GM18873 (cell line): ENCODE results near the gene SLC5A5.
"Not testable (repeated sequence)": the region's sequence is repeated elsewhere in the genome, so short reads cannot be mapped to it uniquely, and the experiment has no call there.

Experiments
- ATAC-seq: cut with Tn5 transposase; IDR thresholded peaks from one replicate; pipeline ENCODE4 v1.9.1; 2021; ENCODE audit warnings: mild to moderate bottlenecking, moderate library complexity, moderate number of reproducible peaks; ENCODE audit not compliant: unreplicated experiment, low FRiP score

Gene SLC5A5

DNA sequence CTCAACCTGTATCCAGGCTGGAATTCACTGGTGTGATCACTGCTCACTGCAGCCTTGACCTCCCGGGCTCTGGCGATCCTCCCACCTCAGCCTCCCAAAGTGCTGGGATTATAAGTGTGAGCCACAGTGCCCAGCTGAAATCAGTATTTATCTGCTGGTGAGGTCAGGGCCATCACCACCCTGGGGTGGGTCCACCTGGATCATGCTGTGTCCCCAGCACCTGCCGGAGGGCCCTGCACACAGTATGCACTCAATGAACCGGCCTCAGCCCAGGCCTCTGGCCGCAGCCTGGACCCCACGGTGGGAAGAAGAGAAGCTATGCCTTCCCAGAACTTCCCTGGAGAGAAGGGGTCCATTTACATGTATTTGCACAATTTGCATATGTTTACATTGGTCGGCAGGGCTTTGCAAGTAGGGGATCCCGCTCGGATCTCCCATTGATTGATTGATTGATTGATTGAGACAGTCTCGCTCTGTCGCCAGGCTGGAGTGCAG, 2.6 kb upstream of the SLC5A5 start:
- ATAC-seq = no peak

DNA sequence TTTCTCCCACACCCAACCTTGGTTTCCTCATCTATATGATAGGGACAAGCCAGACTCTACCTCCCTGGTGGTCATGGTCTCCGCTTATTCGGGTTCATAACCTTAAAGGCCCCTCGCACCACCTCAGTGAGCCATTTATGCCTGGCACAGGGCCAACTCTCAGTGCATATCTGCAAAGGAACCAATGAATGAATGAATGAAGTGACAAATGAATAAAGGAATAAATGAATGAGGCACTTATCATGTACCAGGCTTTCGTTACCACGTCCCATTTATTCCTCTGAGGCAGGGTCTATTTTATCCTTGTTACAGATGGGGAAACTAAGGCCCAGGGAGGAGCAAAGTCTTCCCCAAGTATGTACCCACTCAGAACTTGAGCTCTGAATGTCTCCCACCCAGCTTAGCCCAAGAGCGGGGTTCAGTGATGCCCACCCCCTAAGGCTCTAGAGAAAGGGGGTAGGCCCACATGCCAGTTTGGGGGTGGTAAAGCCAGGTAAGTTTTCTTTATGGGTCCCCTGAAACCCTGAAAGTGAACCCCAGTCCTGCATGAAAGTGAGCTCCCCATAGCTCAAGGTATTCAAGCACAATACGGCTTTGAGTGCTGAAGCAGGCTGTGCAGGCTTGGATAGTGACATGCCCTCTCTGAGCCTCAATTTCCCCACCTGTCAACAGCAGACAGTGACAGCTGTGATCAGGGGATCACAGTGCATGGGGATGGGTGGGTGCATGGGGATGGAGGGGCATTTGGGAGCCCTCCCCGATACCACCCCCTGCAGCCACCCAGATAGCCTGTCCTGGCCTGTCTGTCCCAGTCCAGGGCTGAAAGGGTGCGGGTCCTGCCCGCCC, 490 bp upstream of the SLC5A5 start:
- ATAC-seq = no peak

DNA sequence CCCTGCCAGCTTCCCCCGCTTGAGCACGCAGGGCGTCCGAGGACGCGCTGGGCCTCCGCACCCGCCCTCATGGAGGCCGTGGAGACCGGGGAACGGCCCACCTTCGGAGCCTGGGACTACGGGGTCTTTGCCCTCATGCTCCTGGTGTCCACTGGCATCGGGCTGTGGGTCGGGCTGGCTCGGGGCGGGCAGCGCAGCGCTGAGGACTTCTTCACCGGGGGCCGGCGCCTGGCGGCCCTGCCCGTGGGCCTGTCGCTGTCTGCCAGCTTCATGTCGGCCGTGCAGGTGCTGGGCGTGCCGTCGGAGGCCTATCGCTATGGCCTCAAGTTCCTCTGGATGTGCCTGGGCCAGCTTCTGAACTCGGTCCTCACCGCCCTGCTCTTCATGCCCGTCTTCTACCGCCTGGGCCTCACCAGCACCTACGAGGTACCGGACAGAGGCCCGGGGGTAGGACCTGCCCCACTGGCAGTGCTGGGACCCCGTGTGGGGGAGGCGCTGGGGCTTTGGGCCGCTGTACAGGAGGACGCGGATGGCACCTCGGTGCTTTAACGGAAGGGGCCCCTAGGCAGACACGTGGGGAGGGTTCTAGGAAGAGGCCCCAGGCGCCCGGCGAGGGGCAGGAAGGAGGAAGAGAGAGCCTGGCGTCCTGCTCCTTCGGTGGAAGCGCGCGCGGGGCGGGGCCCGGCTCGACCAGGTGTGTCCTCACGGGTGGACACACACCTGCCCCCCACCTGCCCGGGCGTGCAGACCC, 681 bp downstream of the SLC5A5 start:
- no peak for ATAC-seq

- no peak for ATAC-seq
Observed at GRCh38 chr19:17873786-17874757, 2.3 kb downstream of the SLC5A5 start.

DNA sequence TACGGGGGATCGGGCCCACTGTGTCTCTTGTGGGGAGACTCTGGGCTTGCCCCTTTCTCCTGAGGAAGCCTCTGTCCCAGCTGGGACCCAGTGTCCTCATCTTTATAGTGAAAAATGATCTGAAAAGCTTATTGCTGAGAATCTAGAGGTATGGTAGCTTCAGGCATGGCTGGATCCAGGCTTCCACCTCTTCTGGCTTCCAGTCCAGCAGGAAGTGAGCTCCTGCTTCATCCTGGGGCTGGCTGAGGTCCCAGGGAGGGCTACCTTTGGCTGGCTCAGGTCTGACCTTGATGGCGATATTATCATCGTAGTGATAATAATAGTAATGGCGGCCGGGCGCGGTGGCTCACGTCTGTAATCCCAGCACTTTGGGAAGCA, 3.0 kb downstream of the SLC5A5 start:
- ATAC-seq = no peak

- ATAC-seq = no peak
Observed at GRCh38 chr19:17877696-17878095, 6.0 kb downstream of the SLC5A5 start.

DNA sequence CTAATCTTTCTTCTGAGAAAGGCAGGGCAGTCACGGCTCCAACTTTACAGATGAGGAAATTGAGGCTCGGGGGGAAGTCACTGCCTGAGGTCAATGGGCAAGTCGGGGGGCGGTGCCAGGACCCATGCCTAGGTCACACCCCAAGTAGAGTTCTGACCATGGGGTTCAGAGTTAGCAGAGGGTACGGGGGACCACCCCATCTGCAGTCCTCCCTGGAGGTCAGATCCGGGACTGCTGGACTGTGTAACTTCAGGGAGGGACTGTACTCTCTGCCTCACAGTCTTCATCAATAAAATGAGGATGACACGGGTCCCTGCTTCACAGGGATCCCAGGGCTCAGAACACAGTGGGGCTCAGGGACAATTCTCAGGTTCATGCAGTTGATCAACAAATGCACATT, 7.7 kb downstream of the SLC5A5 start:
- ATAC-seq = no peak

- ATAC-seq = no peak
Observed at GRCh38 chr19:17881701-17882100, 10.0 kb downstream of the SLC5A5 start.

DNA sequence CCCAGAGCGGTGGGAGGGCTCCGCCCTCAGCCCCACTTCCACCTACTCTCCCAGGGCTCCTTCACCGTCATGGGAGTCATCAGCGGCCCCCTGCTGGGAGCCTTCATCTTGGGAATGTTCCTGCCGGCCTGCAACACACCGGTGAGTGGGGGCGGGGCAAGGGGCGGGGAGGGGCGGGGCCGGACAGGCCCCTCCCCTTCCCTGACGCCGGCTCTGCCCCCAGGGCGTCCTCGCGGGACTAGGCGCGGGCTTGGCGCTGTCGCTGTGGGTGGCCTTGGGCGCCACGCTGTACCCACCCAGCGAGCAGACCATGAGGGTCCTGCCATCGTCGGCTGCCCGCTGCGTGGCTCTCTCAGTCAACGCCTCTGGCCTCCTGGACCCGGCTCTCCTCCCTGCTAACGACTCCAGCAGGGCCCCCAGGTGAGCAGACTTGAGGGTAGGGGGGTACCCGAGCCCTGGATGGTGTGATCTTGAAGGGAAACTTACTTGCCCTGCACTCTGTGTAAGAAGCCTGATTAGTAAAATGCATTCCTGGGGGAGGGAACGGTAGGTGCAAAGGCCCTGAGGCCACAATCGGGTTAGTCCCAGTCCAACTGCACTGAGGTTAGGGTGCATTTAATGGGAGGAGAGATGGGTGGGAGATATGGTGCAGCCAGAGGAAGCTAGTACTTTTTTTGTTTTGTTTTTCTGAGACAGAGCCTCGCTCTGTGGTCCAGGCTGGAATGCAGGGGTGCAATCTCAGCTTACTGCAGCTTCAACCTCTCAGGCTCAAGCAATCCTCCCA, 12.1 kb downstream of the SLC5A5 start:
- no peak for ATAC-seq

DNA sequence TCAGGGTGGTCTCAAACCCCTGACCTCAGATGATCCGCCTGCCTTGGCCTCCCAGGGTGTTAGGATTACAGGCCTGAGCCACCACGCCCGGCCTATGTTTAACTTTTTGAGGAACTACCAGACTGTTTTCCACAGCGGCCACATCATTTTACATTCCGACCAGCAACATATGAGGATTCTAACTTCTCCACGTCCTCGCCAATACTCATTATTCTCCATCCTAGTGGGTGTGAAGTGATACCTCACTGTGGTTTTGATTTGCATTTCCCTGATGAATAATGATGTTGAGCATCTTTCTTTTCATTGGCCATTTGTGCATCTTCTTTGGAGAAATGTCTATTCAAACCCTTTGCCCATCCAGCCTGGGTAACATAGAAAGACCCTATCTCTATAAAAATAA, 14.8 kb downstream of the SLC5A5 start:
- ATAC-seq = no peak

GRCh38 chr19:17887221-17887620, 15.5 kb downstream of the SLC5A5 start:
- ATAC-seq = not testable (repeated sequence)

- ATAC-seq = no peak
Observed at GRCh38 chr19:17888260-17888659, 16.5 kb downstream of the SLC5A5 start.

DNA sequence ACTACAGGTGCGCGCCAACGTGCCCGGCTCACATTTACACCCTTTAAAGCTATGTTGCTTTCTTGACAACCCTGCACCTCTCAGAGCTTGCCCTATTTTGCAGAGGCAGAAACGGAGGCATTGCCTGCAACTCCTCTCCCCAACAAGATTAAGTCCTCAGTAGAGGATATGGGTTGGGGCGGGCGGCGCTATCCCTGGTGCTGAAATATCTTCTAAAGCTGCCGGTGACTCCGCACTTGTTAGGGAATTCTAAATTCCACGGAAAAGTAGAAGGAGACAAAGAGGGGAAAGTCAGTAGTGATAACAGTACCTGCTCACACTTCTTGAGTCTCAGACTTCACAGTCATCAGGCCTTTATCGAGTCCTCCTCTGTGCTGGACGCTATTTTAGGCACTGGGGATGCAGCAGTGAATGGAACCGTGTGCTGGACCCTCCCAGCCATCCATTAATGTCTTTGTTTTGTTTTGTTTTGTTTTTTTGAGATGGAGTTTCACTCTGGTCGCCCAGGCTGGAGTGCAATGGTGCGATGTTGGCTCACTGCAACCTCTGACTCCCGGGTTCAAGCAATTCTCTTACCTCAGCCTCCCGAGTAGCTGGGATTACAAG, 18.0 kb downstream of the SLC5A5 start:
- no peak for ATAC-seq

DNA sequence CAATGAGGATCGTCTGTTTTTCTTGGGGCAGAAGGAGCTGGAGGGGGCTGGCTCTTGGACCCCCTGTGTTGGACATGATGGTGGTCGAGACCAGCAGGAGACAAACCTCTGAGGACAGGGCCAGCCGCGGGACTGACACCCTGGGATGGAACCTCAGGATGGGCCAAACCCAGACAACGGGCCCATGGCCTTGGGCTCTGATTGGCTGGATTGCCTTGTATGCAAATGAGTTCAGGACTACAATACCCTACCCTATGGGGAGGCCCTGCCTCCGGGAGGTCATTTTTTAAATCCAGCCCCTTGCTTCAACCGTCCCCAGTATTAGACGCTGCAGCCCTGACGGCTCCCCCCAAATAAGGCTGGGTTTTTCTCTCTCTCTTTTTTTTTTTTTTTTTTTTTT, 22.0 kb downstream of the SLC5A5 start:
- ATAC-seq = no peak

GRCh38 chr19:17902701-17903100, 31.0 kb downstream of the SLC5A5 start:
- no peak for ATAC-seq

DNA sequence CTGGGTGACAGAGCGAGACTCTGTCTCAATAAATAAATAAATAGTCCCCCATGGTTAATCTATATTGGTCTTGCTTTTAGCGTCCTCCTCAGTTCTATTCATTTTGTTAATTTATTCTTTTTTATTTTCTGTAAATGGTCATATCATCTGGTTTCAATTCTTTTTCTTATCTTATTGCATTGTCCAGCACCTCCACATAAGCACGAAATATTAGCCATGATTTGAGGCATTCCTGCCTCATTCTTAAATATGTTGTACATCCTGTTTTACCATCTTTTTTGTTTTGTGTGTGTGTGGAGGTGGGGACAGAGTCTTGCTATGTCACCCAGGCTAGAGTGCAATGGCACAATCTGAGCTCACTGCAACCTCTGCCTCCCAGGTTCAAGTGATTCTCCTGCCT, 36.5 kb downstream of the SLC5A5 start:
- no peak for ATAC-seq

DNA sequence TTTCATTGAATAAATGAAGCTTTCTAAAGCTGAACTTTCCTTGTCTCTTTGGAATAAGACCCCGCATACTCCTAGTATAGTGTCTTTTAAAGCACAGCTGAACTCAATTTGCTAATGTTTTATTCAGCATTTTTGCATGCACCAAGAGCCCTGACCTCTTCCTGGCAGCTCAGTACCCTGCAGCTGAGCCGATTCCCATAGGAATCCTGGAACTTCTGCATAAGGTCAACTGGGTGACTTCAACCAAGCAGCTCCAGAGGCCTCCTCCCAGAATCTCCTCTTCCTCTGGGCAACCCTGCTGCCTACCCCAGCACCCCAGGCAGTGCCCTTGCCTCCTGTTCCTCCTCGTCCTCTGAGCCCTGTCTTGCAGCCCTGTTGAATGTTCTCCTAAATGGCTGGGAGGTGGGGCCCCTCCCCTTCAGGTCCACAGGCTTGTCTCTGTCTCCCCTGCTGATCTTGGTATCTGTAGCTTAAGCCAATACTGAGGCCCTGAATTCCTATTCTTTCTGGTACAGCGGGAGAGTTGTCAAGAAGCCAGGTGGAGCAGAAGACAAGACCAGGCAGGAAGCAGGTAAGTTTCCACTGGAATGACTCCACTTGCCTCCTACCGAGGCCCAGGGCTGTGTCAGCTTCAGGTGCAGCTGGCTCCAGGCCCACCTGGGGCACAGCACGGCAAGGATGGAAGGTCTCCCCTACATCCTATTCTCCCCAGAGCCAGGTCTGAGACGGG, 37.4 kb downstream of the SLC5A5 start:
- ATAC-seq = no peak

- no peak for ATAC-seq
Observed at GRCh38 chr19:17910791-17911360, 39.1 kb downstream of the SLC5A5 start.
